K562 (cell line): ENCODE measurements around the gene PARP9. TPM values are rescaled to one million over a fixed set of nuclear protein-coding genes. Genes with fewer than 3 reads are reported as not detected.

Experiments used
- ATAC-seq: fragments of 200-7000 bp; cut with Tn5 transposase; 3 replicates; pipeline ENCODE4 v1.9.1; 2020; ENCODE audit warnings: moderate library complexity
- BruUV-seq: library from RNA; stranded (reverse); fragments of 400-500 nt; replicated peaks from 2 replicates; lab custom pipeline; 2021; lab: Mats Ljungman, UMichigan
- CTCF ChIA-PET: fragments of 300-600 bp; formaldehyde crosslinking; extraction: SDS; loops from one replicate; lab custom pipeline; 2021; ENCODE audit warnings: low intra/inter-chr PET ratio; lab: Yijun Ruan, JAX
- POLR2A ChIA-PET: fragments of 300-600, 350-650 bp; sonication (Branson Sonifier 250); formaldehyde crosslinking; extraction: SDS; loops from one replicate; lab custom pipeline; 2021; ENCODE audit warnings: antibody characterized with exemption, inconsistent platforms; lab: Yijun Ruan, JAX
- DNase-seq, 4 experiments: peaks; one replicate each; pipeline versions ENCODE4 v3.0.0 to v3.0.0-alpha.2; 2011 to 2018; ENCODE audit warnings: low spot score in 3 of 4, mixed read lengths in 3 of 4; ENCODE audit errors: extremely low read depth in 1 of 4
- FAIRE-seq: peaks from 2 replicates; lab custom pipeline; 2011; peaks lifted over from hg19 to GRCh38; lab: Jason Lieb, UNC
- H2AFZ ChIP-seq: 2 replicates; pipeline ENCODE4 v1.6.0; 2011; ENCODE audit warnings: low read depth, low read length, control low read depth, inconsistent platforms
- H3K27ac ChIP-seq: fragments of 200-600 bp; 3 replicates; pipeline ENCODE4 v1.8.0; 2011; ENCODE audit warnings: low read depth, mild to moderate bottlenecking, control low read depth, inconsistent platforms, low read length, moderate library complexity, mixed read lengths; ENCODE audit errors: extremely low read depth
- H3K27me3 ChIP-seq, 2 experiments: fragments of 300-600 bp in 1 of 2; 2 replicates in 1 of 2; 3 replicates in 1 of 2; pipeline versions ENCODE4 v1.6.0 to v1.8.0; 2011; ENCODE audit warnings: inconsistent platforms in 2 of 2, low read length in 2 of 2, mild to moderate bottlenecking in 1 of 2, mixed read lengths in 1 of 2, moderate library complexity in 1 of 2; ENCODE audit not compliant: control insufficient read depth in 2 of 2, insufficient read depth in 2 of 2
- H3K36me3 ChIP-seq: fragments of 300-600 bp; 3 replicates; pipeline ENCODE4 v1.8.0; 2011; ENCODE audit warnings: mild to moderate bottlenecking, low read length, inconsistent platforms; ENCODE audit not compliant: control insufficient read depth, insufficient read depth
- H3K4me1 ChIP-seq, 2 experiments: fragments of 200-600 bp in 1 of 2; replicated peaks in 1 of 2; 2 replicates in 1 of 2; 3 replicates in 1 of 2; pipeline versions ENCODE4 v1.5.1 to v1.8.0; 2011; ENCODE audit warnings: inconsistent platforms in 2 of 2, low read length in 2 of 2, mild to moderate bottlenecking in 1 of 2, mixed read lengths in 1 of 2, moderate library complexity in 1 of 2; ENCODE audit not compliant: control insufficient read depth in 2 of 2, insufficient read depth in 2 of 2
- H3K4me2 ChIP-seq: 2 replicates; pipeline ENCODE4 v1.6.1; 2011; ENCODE audit warnings: low read length, control low read depth, inconsistent platforms, mixed read lengths; ENCODE audit not compliant: insufficient read depth
- H3K4me3 ChIP-seq: fragments of 200-600 bp; sonication (generic), shearing (Covaris generic); 2 replicates; pipeline ENCODE4 v1.5.1; 2016; ENCODE audit warnings: control low read depth, inconsistent platforms
- H3K79me2 ChIP-seq: fragments of 200-600 bp; 3 replicates; pipeline ENCODE4 v1.8.0; 2011; ENCODE audit warnings: low read length, inconsistent platforms; ENCODE audit not compliant: control insufficient read depth, insufficient read depth
- H3K9ac ChIP-seq, 2 experiments: 2 replicates each; pipeline versions ENCODE4 v1.6.0 to v1.6.1; 2011; ENCODE audit warnings: low read depth in 2 of 2, low read length in 2 of 2, control low read depth in 1 of 2, inconsistent platforms in 1 of 2, mild to moderate bottlenecking in 1 of 2, mixed read lengths in 1 of 2; ENCODE audit not compliant: insufficient read depth in 1 of 2
- H3K9me1 ChIP-seq: one replicate; pipeline ENCODE4 v1.6.0; 2011; ENCODE audit warnings: inconsistent platforms, mild to moderate bottlenecking, low read length, moderate library complexity; ENCODE audit not compliant: control insufficient read depth, insufficient read depth
- H3K9me3 ChIP-seq: replicated peaks from 2 replicates; pipeline ENCODE4 v1.5.1; 2011; ENCODE audit warnings: low read depth, low read length, inconsistent platforms; ENCODE audit not compliant: control insufficient read depth, insufficient read depth
- H4K20me1 ChIP-seq: replicated peaks from 2 replicates; pipeline ENCODE4 v1.6.1; 2011; ENCODE audit warnings: low read length, inconsistent platforms, mixed read lengths; ENCODE audit not compliant: control insufficient read depth, insufficient read depth
- BHLHE40 ChIP-seq: IDR thresholded peaks from 2 replicates; pipeline ENCODE4 v1.6.1; 2011; ENCODE audit warnings: low read length, improper control_type of control experiment
- CTCF ChIP-seq, 3 experiments: IDR thresholded peaks in 2 of 3; conservative IDR thresholded peaks in 1 of 3; 2 replicates each; pipeline ENCODE4 v1.5.1; 2011 to 2012; ENCODE audit warnings: low read length in 3 of 3, mild to moderate bottlenecking in 3 of 3, control low read depth in 2 of 3, improper control_type of control experiment in 1 of 3, inconsistent platforms in 1 of 3, low read depth in 1 of 3, mixed read lengths in 1 of 3, moderate library complexity in 1 of 3; ENCODE audit not compliant: insufficient read depth in 2 of 3
- HBP1 ChIP-seq: fragments of 450-650 bp; formaldehyde crosslinking; IDR thresholded peaks from 2 replicates; pipeline ENCODE4 v1.4.0; 2022; ENCODE audit warnings: missing genetic modification characterization
- HMG20B ChIP-seq: fragments of 250-450 bp; sonication (Bioruptor Pico); IDR thresholded peaks from 2 replicates; pipeline ENCODE4 v1.5.0; 2021; ENCODE audit warnings: mild to moderate bottlenecking
- NR1H2 ChIP-seq: sonication (generic); formaldehyde crosslinking; IDR thresholded peaks from 2 replicates; pipeline ENCODE4 v1.4.0; 2020; ENCODE audit warnings: mild to moderate bottlenecking, missing genetic modification reagents
- PPARD ChIP-seq: fragments of 250-450 bp; sonication (Bioruptor Pico); IDR thresholded peaks from 2 replicates; pipeline ENCODE4 v1.8.0; 2022; ENCODE audit warnings: inconsistent platforms, mild to moderate bottlenecking, moderate library complexity
- RBM34 ChIP-seq: fragments of 200-400 bp; formaldehyde crosslinking; IDR thresholded peaks from 2 replicates; pipeline ENCODE4 v1.6.1; 2018; ENCODE audit warnings: low read length, borderline replicate concordance; ENCODE audit not compliant: insufficient read depth
- RFX1 ChIP-seq: fragments of 450-650 bp; IDR thresholded peaks from 2 replicates; pipeline ENCODE4 v1.6.1; 2016; ENCODE audit warnings: mild to moderate bottlenecking, moderate library complexity
- SIX5 ChIP-seq, 2 experiments: IDR thresholded peaks; 2 replicates each; pipeline ENCODE4 v1.6.1; 2011; ENCODE audit warnings: low read length in 2 of 2, borderline replicate concordance in 1 of 2, low read depth in 1 of 2, mild to moderate bottlenecking in 1 of 2, moderate library complexity in 1 of 2; ENCODE audit not compliant: insufficient read depth in 1 of 2
- TEAD1 ChIP-seq, 2 experiments: fragments of 450-650 bp in 1 of 2; sonication (generic) in 1 of 2; formaldehyde crosslinking; IDR thresholded peaks; 2 replicates each; pipeline versions ENCODE4 v1.4.0 to v1.8.0; 2020 to 2022; ENCODE audit warnings: mild to moderate bottlenecking in 2 of 2, missing genetic modification reagents in 1 of 2
- ZBTB34 ChIP-seq: fragments of 250-450 bp; sonication (Bioruptor Pico); IDR thresholded peaks from 2 replicates; pipeline ENCODE4 v1.8.0; 2021; ENCODE audit warnings: mild to moderate bottlenecking, moderate library complexity
- ZFX ChIP-seq: sonication (generic); formaldehyde crosslinking; IDR thresholded peaks from 2 replicates; pipeline ENCODE4 v1.8.0; 2022; ENCODE audit warnings: mild to moderate bottlenecking, missing genetic modification reagents, moderate library complexity
- ZNF134 ChIP-seq: fragments of 250-450 bp; sonication (Bioruptor Pico); conservative IDR thresholded peaks from 2 replicates; pipeline ENCODE4 v1.4.0; 2020
- ZNF165 ChIP-seq: fragments of 250-450 bp; sonication (Bioruptor Pico); IDR thresholded peaks from 2 replicates; pipeline ENCODE4 v1.4.0; 2020; ENCODE audit warnings: borderline replicate concordance
- ZNF584 ChIP-seq: fragments of 200-800 bp; sonication (Bioruptor generic); IDR thresholded peaks from 2 replicates; pipeline ENCODE4 v1.6.1; 2016; ENCODE audit warnings: low read depth, mild to moderate bottlenecking, missing genetic modification characterization, missing compliant biosample characterization
- ZNF778 ChIP-seq: fragments of 450-650 bp; formaldehyde crosslinking; IDR thresholded peaks from 2 replicates; pipeline ENCODE4 v1.4.0; 2020; ENCODE audit warnings: mild to moderate bottlenecking, moderate library complexity
- ZZZ3 ChIP-seq: fragments of 450-650 bp; IDR thresholded peaks from 2 replicates; pipeline ENCODE4 v1.6.1; 2016; ENCODE audit warnings: antibody characterized with exemption, mild to moderate bottlenecking, moderate library complexity
- WGBS: fragments of 100-300 bp; shearing (Covaris generic); methylation state at CpG from one replicate; pipeline ENCODE4 v1.1.6; 2016; ENCODE audit warnings: low coverage, mixed read lengths; ENCODE audit not compliant: insufficient coverage; ENCODE audit errors: missing lambda C conversion rate; 5-methylcytosine and 5-hydroxymethylcytosine counted together
- in situ Hi-C: fragments of 300-500 bp; cut with MboI; formaldehyde crosslinking; loops from 4 replicates; pipeline ENCODE4 v1.15.0; 2018; ENCODE audit warnings: inconsistent platforms, mixed read lengths
- intact Hi-C: fragments of 100-400 bp; cut with micrococcal nuclease; formaldehyde crosslinking; loops from 2 replicates; pipeline ENCODE4 v1.14.2; 2022
- polyA plus RNA-seq, 8 experiments: library from polyadenylated mRNA; depleted of rRNA in 4 of 8; stranded (reverse) in 5 of 8; unstranded in 3 of 8; fragments of >200 nt; fragmentation: Nextera tagmentation in 2 of 8; fragmentation: Illumina TruSeq in 1 of 8; extraction: Ambion mirVana in 2 of 8; extraction: Trizol in 1 of 8; gene quantifications; 2 replicates each; pipeline versions ENCODE4 v1.2.1 to v1.2.3, GENCODE V29; 2011 to 2014; ENCODE audit warnings: inconsistent platforms in 1 of 8, missing spikeins in 1 of 8
- total RNA-seq, 7 experiments: library from RNA; depleted of rRNA in 6 of 7; stranded (reverse); fragments of >200 nt in 6 of 7; fragmentation: Illumina TruSeq in 2 of 7; extraction: Trizol in 2 of 7; gene quantifications; 2 replicates each; pipeline versions ENCODE4 v1.2.1 to v1.2.3, GENCODE V29; 2011 to 2021; ENCODE audit warnings: low replicate concordance in 1 of 7

Gene PARP9
- total and polyA plus RNA-seq, 9 of the 15 experiments (the other 6 are each of a cell fraction or from before 2014, with no cell fraction given), result 2.1 to 4.8 (median 3.4) TPM

- ATAC-seq, result peak; percentile 25
- H3K9ac ChIP-seq, result peak overlapping the region; percentile 73 to 81; a peak in 3 of 4 replicates
- H3K4me3 ChIP-seq, result peak overlapping the region; percentile 66
- H3K36me3 ChIP-seq, result peaks cover 4% of the 10 kb centered on the region; the same call in 1 of the 3 replicates
- FAIRE-seq, result peak; percentile 19
- CTCF ChIA-PET, result no interaction called here
- intact Hi-C loops (loop anchor here (5.0 to 10.0 kb wide), 4 partner anchors 109 to 461 kb away; partner anchors contain the start of gene SEMA5B), in situ Hi-C loops (no loop called here)
- no peaks in the 10 kb centered on the region for H3K27me3 ChIP-seq
- H3K4me2 ChIP-seq, result peak overlapping the region; percentile 78
- peaks cover 8% of the 10 kb centered on the region in 2 experiments; a peak in 4 of 5 replicates for H3K4me1 ChIP-seq
- H3K9me1 ChIP-seq, result no peaks in the 10 kb centered on the region
- no peaks in the 10 kb centered on the region for H3K9me3 ChIP-seq
- no peaks in the 10 kb centered on the region for H4K20me1 ChIP-seq
- POLR2A ChIA-PET, result no interaction called here
- peak overlapping the region; percentile 91 for H2AFZ ChIP-seq
- DNase-seq, result peak in 2 of 4 experiments; percentile 13
- H3K27ac ChIP-seq, result peak overlapping the region; percentile 80
- WGBS, result 17% methylated on average over 2 of the region's 5 CpGs
- peaks cover 10% of the 10 kb centered on the region; the same call in 2 of the 3 replicates for H3K79me2 ChIP-seq
- TSS peak; percentile 78 for BruUV-seq
- TF ChIP-seq PPARD (no peak), TEAD1 (CRISPR knock-in tag; IDR thresholded peaks at IDR 0.05) (no peak), RBM34 (no peak), ZZZ3 (no peak), HBP1 (CRISPR knock-in tag) (no peak), ZNF584 (no peak), BHLHE40 (no peak), HMG20B (no peak), ZNF165 (CRISPR knock-in tag) (no peak), ZNF134 (no peak), CTCF (IDR thresholded peaks at IDR 0.05 in 2 of 3, conservative IDR thresholded peaks at IDR 0.05 in 1 of 3; ENCODE audit: insufficient read depth in 2 of 3, low read depth in 1 of 3, low read length in 3 of 3) (no peak), RFX1 (no peak), NR1H2 (no peak), ZFX (CRISPR knock-in tag) (no peak), ZNF778 (CRISPR knock-in tag) (no peak), ZBTB34 (CRISPR knock-in tag) (no peak), SIX5 (IDR thresholded peaks at IDR 0.05; ENCODE audit: borderline replicate concordance in 1 of 2, insufficient read depth in 1 of 2, low read depth in 1 of 2, low read length in 2 of 2) (no peak)
- TF ChIP-seq, all 486 proteins: peak for 0
These were observed 429 bp downstream of the PARP9 start for GRCh38 chr3:122563717-122564025.
